Testis (tissue), 2 donors: Measurements from ENCODE around the gene KRTAP12-4.

Experiments used
- CTCF ChIP-seq, 3 experiments: fragments of 450-650 bp in 2 of 3; fragments of 200-600 bp in 1 of 3; sonication (generic) in 1 of 3; IDR thresholded peaks; one replicate each; pipeline ENCODE4 v1.5.1; 2016 to 2019; ENCODE audit warnings: antibody characterized with exemption in 3 of 3, mild to moderate bottlenecking in 2 of 3, moderate library complexity in 1 of 3
- POLR2A ChIP-seq: fragments of 450-650 bp; IDR thresholded peaks from one replicate; pipeline ENCODE4 v1.6.1; 2017; ENCODE audit warnings: antibody characterized with exemption, mild to moderate bottlenecking, moderate library complexity

- TF ChIP-seq CTCF (IDR thresholded peaks at IDR 0.05), result no peak
- no peak for TF ChIP-seq POLR2A
Observed at GRCh38 chr21:44658541-44658910, 4.1 kb upstream of the KRTAP12-4 start.
